GM23248 (cell line): ENCODE data around the gene TXNRD2.

ENCODE experiments used
- EZH2 ChIP-seq: fragments of 200-600 bp; sonication (generic); IDR thresholded peaks from 2 replicates; pipeline ENCODE4 v1.6.1; 2018; ENCODE audit warnings: antibody characterized with exemption, mild to moderate bottlenecking; ENCODE audit not compliant: insufficient read depth, poor library complexity, severe bottlenecking
- EZH2phosphoT487 ChIP-seq: fragments of 200-600 bp; sonication (generic); IDR thresholded peaks from 2 replicates; pipeline ENCODE4 v1.6.1; 2018; ENCODE audit warnings: antibody characterized with exemption, moderate library complexity, mild to moderate bottlenecking, low read depth; ENCODE audit not compliant: insufficient read depth

DNA sequence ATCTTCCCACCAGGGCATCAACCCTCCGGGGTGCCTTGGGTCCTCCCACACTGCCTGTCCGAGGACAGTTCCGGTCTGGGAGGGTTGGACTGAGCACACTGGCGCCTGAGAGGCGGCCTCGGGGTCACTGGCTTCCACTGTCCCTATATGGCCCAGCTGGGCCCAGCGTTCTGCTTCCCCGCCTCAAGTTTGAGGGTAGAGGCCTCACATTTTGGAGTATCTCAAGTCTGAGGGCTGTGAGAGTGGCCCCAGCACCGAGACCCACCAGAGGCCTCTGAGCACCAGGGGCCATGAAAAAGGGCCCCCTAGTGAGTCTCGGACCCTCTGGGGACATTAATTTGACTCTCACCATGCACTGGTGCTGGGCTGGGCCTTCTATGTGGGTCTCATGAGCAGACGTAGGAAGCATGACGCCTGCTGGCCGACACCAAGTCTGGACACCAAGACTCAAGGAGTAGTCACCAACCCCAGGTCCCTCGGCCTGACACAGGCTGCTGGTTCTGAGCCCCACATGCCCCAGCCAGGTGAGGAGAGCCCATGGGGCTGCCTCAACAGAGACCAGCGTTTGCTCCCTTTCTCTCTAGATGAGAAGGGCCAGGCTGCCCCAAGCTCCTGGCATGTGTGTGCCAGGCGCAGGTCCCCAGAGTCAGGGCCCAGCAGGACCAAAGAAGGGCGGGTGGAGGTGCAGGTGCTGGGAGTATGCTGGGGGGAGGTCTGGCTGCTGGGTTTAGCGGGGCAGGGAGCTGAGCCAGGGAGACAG, 47.5 kb upstream of the TXNRD2 start:
- TF ChIP-seq EZH2 (no peak), EZH2phosphoT487 (no peak)
